CD14-positive monocyte (primary cell): Measurements from ENCODE around the gene ORAI3. TPM values are rescaled to one million over a fixed set of nuclear protein-coding genes. Genes with fewer than 3 reads are reported as not detected.

Experiments
- DNase-seq, 3 donors: peaks; one replicate each; pipeline ENCODE4 v3.0.0-alpha.2; 2011 to 2022
- H2AFZ ChIP-seq: 2 replicates; pipeline ENCODE4 v1.6.0; 2012; ENCODE audit warnings: mild to moderate bottlenecking, low read depth, low read length, inconsistent platforms; ENCODE audit not compliant: insufficient read depth, poor library complexity, severe bottlenecking
- H3K27ac ChIP-seq, 2 donors: 1 replicate in 1 of 2; 2 replicates in 1 of 2; pipeline ENCODE4 v1.5.1; 2012 to 2013; ENCODE audit warnings: low read length in 2 of 2, control low read depth in 1 of 2, inconsistent platforms in 1 of 2, low read depth in 1 of 2, mild to moderate bottlenecking in 1 of 2
- H3K27me3 ChIP-seq, 2 donors: one replicate each; pipeline versions ENCODE4 v1.6.0 to v1.6.1; 2011 to 2013; ENCODE audit warnings: low read length in 2 of 2; ENCODE audit not compliant: control insufficient read depth in 2 of 2, insufficient read depth in 2 of 2
- H3K36me3 ChIP-seq, 2 donors: replicated peaks in 1 of 2; 1 replicate in 1 of 2; 2 replicates in 1 of 2; pipeline versions ENCODE4 v1.5.1 to v1.6.1; 2012 to 2013; ENCODE audit warnings: low read length in 2 of 2, control low read depth in 1 of 2, inconsistent platforms in 1 of 2, mild to moderate bottlenecking in 1 of 2; ENCODE audit not compliant: insufficient read depth in 2 of 2, control insufficient read depth in 1 of 2
- H3K4me1 ChIP-seq, 2 donors: 1 replicate in 1 of 2; 2 replicates in 1 of 2; pipeline versions ENCODE4 v1.5.1 to v1.6.1; 2012 to 2013; ENCODE audit warnings: low read length in 2 of 2, control low read depth in 1 of 2, inconsistent platforms in 1 of 2, mild to moderate bottlenecking in 1 of 2, moderate library complexity in 1 of 2; ENCODE audit not compliant: insufficient read depth in 2 of 2, control insufficient read depth in 1 of 2
- H3K4me2 ChIP-seq: replicated peaks from 2 replicates; pipeline ENCODE3; 2012; ENCODE audit warnings: low read length, moderate library complexity, mild to moderate bottlenecking; ENCODE audit not compliant: poor library complexity, severe bottlenecking; ENCODE audit errors: extremely low read depth
- H3K4me3 ChIP-seq, 3 experiments: fragments of 200-600 bp in 1 of 3; sonication (generic) in 1 of 3; replicated peaks in 1 of 3; 1 replicate in 2 of 3; 2 replicates in 1 of 3; pipeline ENCODE4 v1.5.1; 2011 to 2013; ENCODE audit warnings: low read length in 3 of 3, mild to moderate bottlenecking in 3 of 3, control low read depth in 2 of 3, low read depth in 2 of 3, inconsistent platforms in 1 of 3, moderate library complexity in 1 of 3
- H3K79me2 ChIP-seq: 2 replicates; pipeline ENCODE4 v1.6.0; 2012; ENCODE audit warnings: mild to moderate bottlenecking, control low read depth, inconsistent platforms, low read length, moderate library complexity; ENCODE audit not compliant: insufficient read depth
- H3K9ac ChIP-seq: 2 replicates; pipeline ENCODE4 v1.6.0; 2017; ENCODE audit warnings: low read length, mild to moderate bottlenecking; ENCODE audit not compliant: insufficient read depth, poor library complexity, severe bottlenecking
- H3K9me3 ChIP-seq, 2 donors: replicated peaks in 1 of 2; 1 replicate in 1 of 2; 2 replicates in 1 of 2; pipeline versions ENCODE4 v1.5.1 to v1.6.1; 2012 to 2013; ENCODE audit warnings: low read length in 2 of 2, control low read depth in 1 of 2; ENCODE audit not compliant: control insufficient read depth in 1 of 2, insufficient read depth in 1 of 2
- H4K20me1 ChIP-seq: 2 replicates; pipeline ENCODE4 v1.6.0; 2012; ENCODE audit warnings: mild to moderate bottlenecking, low read length, control low read depth, moderate library complexity; ENCODE audit not compliant: insufficient read depth
- H3K27ac Mint-ChIP-seq, 7 donors: one replicate each; pipeline ENCODE4 v1.8.0; 2020; ENCODE audit warnings: mild to moderate bottlenecking in 7 of 7, mixed read lengths in 7 of 7, moderate library complexity in 6 of 7, inconsistent platforms in 2 of 7
- H3K27me3 Mint-ChIP-seq, 3 donors: one replicate each; pipeline ENCODE4 v1.8.0; 2021 to 2022; ENCODE audit warnings: low read depth in 3 of 3, mild to moderate bottlenecking in 3 of 3, mixed read lengths in 3 of 3, moderate library complexity in 3 of 3, inconsistent platforms in 1 of 3
- H3K36me3 Mint-ChIP-seq, 2 donors: one replicate each; pipeline ENCODE4 v1.8.0; 2020; ENCODE audit warnings: mixed read lengths in 2 of 2, inconsistent platforms in 1 of 2, mild to moderate bottlenecking in 1 of 2
- H3K4me1 Mint-ChIP-seq: one replicate; pipeline ENCODE4 v1.8.0; 2020; ENCODE audit warnings: mild to moderate bottlenecking, mixed read lengths
- H3K4me3 Mint-ChIP-seq, 2 donors: one replicate each; pipeline ENCODE4 v1.8.0; 2020; ENCODE audit warnings: mild to moderate bottlenecking in 2 of 2, mixed read lengths in 2 of 2, moderate library complexity in 1 of 2
- H3K9me3 Mint-ChIP-seq, 7 donors: one replicate each; pipeline ENCODE4 v1.8.0; 2020 to 2022; ENCODE audit warnings: mixed read lengths in 7 of 7, mild to moderate bottlenecking in 6 of 7, moderate library complexity in 6 of 7, inconsistent platforms in 2 of 7
- whole genome bisulfite sequencing: methylation state at CpG from one replicate; pipeline ENCODE4 v1.1.5; 2013; ENCODE audit warnings: missing lambda C conversion rate; ENCODE audit not compliant: insufficient coverage; 5-methylcytosine and 5-hydroxymethylcytosine counted together
- intact Hi-C, 2 donors: fragments of 100-400 bp; cut with micrococcal nuclease; formaldehyde crosslinking; loops; one replicate each; pipeline versions ENCODE4 v1.15.0 to v1.15.1; 2023
- polyA plus RNA-seq, 3 donors: library from polyadenylated mRNA; depleted of rRNA in 1 of 3; unstranded in 2 of 3; stranded (reverse) in 1 of 3; fragments of 300-500 nt in 2 of 3; fragments of >200 nt in 1 of 3; fragmentation: Illumina TruSeq in 2 of 3; gene quantifications; 1 replicate in 2 of 3; 2 replicates in 1 of 3; pipeline ENCODE4 v1.2.3, GENCODE V29; 2012 to 2021
- TF ChIP-seq, protein P1 (sequence below): fragments of 200-600 bp; IDR thresholded peaks from one replicate; pipeline ENCODE4 v1.8.0; 2022; ENCODE audit warnings: antibody characterized with exemption, mild to moderate bottlenecking

ORAI3 gene
- polyA plus RNA-seq, 3 donors, result 34.3 to 80.3 (median 76.8) TPM

DNA sequence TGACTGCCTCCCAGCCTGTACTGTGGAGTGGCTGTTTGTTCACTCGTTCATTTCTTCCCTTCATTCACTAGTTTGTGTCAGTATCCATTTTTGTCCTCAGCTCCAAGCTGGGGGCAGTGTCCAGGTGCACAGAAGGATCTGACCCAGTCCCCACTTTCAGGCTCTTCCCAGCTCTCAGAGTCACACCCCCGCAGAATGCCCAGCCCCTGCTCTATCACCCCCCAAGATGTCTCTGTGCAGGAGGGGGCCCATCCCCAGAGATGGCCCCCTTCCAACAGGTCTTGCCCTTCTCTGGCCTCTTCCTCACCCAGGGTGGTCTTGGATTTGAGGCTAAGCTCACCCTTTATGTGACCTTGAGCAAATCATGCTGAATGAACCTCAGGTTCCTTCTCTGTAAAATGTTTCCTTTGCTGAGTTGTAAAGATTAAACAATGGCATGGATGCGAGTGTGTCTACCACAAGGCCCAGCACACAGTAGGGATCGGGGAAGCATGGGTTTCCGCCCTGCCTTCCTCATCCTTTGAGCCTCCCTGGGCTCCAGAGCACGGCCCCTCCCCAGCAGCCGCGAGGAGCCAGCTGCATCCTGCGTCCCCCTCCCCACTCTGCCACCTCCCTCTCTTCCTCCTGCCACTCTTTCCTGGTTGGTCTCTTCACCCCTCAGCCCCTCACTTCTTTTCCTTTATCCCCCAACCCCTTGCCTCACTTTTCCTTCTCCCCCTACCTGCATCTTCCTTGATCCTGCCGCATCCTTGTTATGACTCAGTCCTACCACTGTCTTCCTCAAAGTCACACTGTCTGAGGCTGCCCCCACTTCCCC lies 22.7 kb upstream of the ORAI3 start:
- WGBS, result 76% methylated on average over 9 of the region's 10 CpGs
- peaks cover 23% of the 10 kb centered on the region for H3K4me1 Mint-ChIP-seq
- Histone ChIP-seq H3K9me3 (no peaks in the 10 kb centered on the region), H3K4me2 (no peak overlapping the region), H3K27me3 (no peaks in the 10 kb centered on the region), H2AFZ (no peak overlapping the region), H3K79me2 (no peaks in the 10 kb centered on the region), H3K4me1 (peaks cover 12 to 19% of the 10 kb centered on the region in 2 donors), H3K9ac (no peak overlapping the region), H3K27ac (no peak overlapping the region), H3K36me3 (peaks cover 16 to 36% of the 10 kb centered on the region in 2 donors), H4K20me1 (no peaks in the 10 kb centered on the region), H3K4me3 (no peak overlapping the region)
- H3K4me3 Mint-ChIP-seq, result no peak overlapping the region
- H3K27ac Mint-ChIP-seq, result peak overlapping the region in 3 of 7 donors; percentile 31 to 81 (median 60)
- no peak for DNase-seq
- H3K36me3 Mint-ChIP-seq, result peaks cover 23 to 32% of the 10 kb centered on the region in 2 donors
- TF ChIP-seq, protein P1, sequence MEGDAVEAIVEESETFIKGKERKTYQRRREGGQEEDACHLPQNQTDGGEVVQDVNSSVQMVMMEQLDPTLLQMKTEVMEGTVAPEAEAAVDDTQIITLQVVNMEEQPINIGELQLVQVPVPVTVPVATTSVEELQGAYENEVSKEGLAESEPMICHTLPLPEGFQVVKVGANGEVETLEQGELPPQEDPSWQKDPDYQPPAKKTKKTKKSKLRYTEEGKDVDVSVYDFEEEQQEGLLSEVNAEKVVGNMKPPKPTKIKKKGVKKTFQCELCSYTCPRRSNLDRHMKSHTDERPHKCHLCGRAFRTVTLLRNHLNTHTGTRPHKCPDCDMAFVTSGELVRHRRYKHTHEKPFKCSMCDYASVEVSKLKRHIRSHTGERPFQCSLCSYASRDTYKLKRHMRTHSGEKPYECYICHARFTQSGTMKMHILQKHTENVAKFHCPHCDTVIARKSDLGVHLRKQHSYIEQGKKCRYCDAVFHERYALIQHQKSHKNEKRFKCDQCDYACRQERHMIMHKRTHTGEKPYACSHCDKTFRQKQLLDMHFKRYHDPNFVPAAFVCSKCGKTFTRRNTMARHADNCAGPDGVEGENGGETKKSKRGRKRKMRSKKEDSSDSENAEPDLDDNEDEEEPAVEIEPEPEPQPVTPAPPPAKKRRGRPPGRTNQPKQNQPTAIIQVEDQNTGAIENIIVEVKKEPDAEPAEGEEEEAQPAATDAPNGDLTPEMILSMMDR, result no peak
- no peaks in the 10 kb centered on the region for H3K27me3 Mint-ChIP-seq
- peaks cover 0 to 2% (median 0%) of the 10 kb centered on the region in 7 donors for H3K9me3 Mint-ChIP-seq
- intact Hi-C loops, result loop anchor here in 1 of 2 donors (10.0 kb wide), 2 partner anchors 161 to 271 kb away; partner anchors contain the start of genes CFAP119, FBRS, PRR14 and RNF40

DNA sequence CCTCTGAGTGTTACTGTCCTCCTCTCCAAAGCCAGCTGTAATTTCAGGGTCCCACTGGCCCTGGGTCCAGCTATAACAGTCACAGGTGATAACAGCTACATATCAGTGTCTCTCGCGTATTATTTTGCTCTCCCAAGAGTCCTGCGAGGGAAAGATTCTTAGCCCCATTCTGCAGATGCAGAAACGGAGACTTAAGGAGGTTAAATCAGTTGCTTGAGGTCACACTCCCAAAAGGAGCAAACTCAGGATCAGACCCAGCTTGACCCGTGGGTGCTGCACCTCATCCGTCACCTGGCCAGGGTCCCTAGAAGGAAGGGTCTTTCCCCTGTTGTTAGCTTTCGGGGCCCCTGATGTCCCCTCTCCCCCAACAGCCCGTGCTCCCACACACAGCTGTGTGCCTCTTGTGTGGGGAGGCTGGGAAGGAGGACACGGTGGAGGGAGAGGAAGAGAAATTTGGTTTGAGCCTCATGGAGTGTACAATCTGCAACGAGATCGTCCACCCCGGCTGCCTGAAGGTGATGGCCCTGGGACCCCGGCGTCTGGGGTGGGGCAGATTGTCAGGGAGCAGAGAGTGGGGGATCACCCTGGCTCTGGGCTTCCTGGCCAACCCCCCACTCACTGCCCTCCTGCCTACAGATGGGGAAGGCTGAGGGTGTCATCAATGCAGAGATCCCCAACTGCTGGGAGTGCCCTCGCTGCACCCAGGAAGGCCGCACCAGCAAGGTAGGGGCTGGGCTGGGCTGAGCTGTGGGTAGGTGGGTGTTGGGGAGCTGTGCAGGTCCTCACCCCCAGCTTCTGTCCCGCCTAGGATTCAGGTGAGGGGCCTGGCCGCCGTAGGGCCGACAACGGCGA lies 21.7 kb upstream of the ORAI3 start:
- Mint-ChIP-seq H3K27me3 (no peaks in the 10 kb centered on the region), H3K27ac (no peak overlapping the region), H3K4me1 (peaks cover 15% of the 10 kb centered on the region), H3K9me3 (peaks cover 0 to 2% (median 0%) of the 10 kb centered on the region in 7 donors), H3K36me3 (peaks cover 25 to 41% of the 10 kb centered on the region in 2 donors), H3K4me3 (no peak overlapping the region)
- Histone ChIP-seq H3K27ac (no peak overlapping the region), H3K79me2 (no peaks in the 10 kb centered on the region), H3K9ac (no peak overlapping the region), H3K9me3 (no peaks in the 10 kb centered on the region), H2AFZ (no peak overlapping the region), H3K4me2 (no peak overlapping the region), H4K20me1 (no peaks in the 10 kb centered on the region), H3K4me1 (peaks cover 4 to 10% of the 10 kb centered on the region in 2 donors), H3K36me3 (peaks cover 20 to 45% of the 10 kb centered on the region in 2 donors), H3K27me3 (no peaks in the 10 kb centered on the region), H3K4me3 (no peak overlapping the region)
- intact Hi-C loops, result loop anchor here in 1 of 2 donors (10.0 kb wide), 2 partner anchors 162 to 272 kb away; partner anchors contain the start of genes CFAP119, FBRS, PRR14 and RNF40
- TF ChIP-seq, protein P1, result no peak
- 99% methylated on average over 12 of the region's 22 CpGs for WGBS
- DNase-seq, result no peak
